GM12875 (cell line): ENCODE data around the gene DNMT3A.

Experiments
- H3K4me3 ChIP-seq: one replicate; pipeline ENCODE4 v1.5.1; 2011; ENCODE audit warnings: low read depth, low read length, control low read depth
- CTCF ChIP-seq: IDR thresholded peaks from 2 replicates; pipeline ENCODE4 v1.5.1; 2011; ENCODE audit warnings: low read depth, mild to moderate bottlenecking, control low read depth, inconsistent platforms, low read length, moderate library complexity, borderline replicate concordance; ENCODE audit not compliant: insufficient read depth

Gene DNMT3A

GRCh38 chr2:25221579-25221978, 120.1 kb downstream of the DNMT3A start:
- no peak for TF ChIP-seq CTCF
- H3K4me3 ChIP-seq, result no peak overlapping the region

DNA sequence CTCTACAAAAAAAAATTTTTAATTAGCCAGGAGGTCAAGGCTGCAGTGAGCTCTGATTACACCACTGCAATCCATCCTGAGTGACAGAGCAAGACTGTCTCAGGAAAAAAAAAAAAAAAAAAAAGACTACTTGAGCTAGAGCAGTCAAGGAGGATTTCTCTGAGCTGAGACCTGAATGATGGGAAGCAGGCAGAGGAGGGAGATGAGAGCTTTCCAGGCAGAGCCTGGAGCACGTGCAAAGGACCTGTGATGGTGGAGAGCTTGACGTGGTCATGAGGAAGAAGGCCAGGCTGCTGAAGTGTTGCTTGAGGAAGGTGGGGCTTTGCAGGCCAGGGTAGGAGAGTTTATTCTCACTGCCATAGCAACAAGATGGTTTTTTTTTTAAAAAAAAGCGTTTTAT, 121.4 kb downstream of the DNMT3A start:
- H3K4me3 ChIP-seq, result no peak overlapping the region
- TF ChIP-seq CTCF, result no peak

DNA sequence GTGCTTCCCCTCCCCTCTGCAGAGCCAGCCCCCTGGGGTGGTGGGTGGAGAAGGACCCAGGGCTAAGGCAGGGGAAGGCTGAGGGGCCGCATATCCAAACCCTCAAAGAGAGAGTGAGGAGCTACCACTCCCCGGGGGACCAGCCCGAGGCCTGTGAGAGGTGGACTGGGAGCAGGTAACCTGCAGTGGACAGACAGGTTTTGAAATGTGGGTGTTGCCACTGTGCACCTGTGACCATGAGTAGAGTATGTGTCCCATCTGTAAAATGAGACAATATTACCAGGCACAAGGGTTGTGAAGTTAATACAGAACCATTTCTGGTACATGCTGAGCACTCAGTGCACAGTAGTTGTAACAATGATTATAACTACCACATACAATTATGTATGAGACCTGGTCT, 122.1 kb downstream of the DNMT3A start:
- H3K4me3 ChIP-seq, result no peak overlapping the region
- no peak for TF ChIP-seq CTCF

- no peak for TF ChIP-seq CTCF
Observed at GRCh38 chr2:25218100-25218499, 123.6 kb downstream of the DNMT3A start.

GRCh38 chr2:25215948-25216679, 125.6 kb downstream of the DNMT3A start:
- H3K4me3 ChIP-seq, result peak overlapping the region; percentile 47

More at GRCh38 chr2:25218100-25218499, 123.6 kb downstream of the DNMT3A start:
- H3K4me3 ChIP-seq, result no peak overlapping the region

GRCh38 chr2:25215232-25215631, 126.5 kb downstream of the DNMT3A start:
- H3K4me3 ChIP-seq, result no peak overlapping the region

More at GRCh38 chr2:25215948-25216679, 125.6 kb downstream of the DNMT3A start:
- no peak for TF ChIP-seq CTCF

More at GRCh38 chr2:25215232-25215631, 126.5 kb downstream of the DNMT3A start:
- TF ChIP-seq CTCF, result no peak
